Activated T-cell treated with anti-CD3 and anti-CD28 coated beads, Interleukin-2, amount 50 U/mL, for 24 hours (primary cell): ENCODE results near the gene DPPA4.

Source experiments
- DNase-seq: peaks from one replicate; pipeline ENCODE4 v3.0.0-alpha.2; 2020
- H3K27ac Mint-ChIP-seq: 2 replicates; pipeline ENCODE4 v1.8.0; 2020; ENCODE audit warnings: mild to moderate bottlenecking, mixed read lengths
- H3K27me3 Mint-ChIP-seq: 2 replicates; pipeline ENCODE4 v1.8.0; 2020; ENCODE audit warnings: mixed read lengths
- H3K36me3 Mint-ChIP-seq: 2 replicates; pipeline ENCODE4 v1.8.0; 2020; ENCODE audit warnings: low read depth, mixed read lengths
- H3K4me1 Mint-ChIP-seq: 2 replicates; pipeline ENCODE4 v1.8.0; 2020; ENCODE audit warnings: low read depth, mixed read lengths
- H3K4me3 Mint-ChIP-seq: 2 replicates; pipeline ENCODE4 v1.8.0; 2020; ENCODE audit warnings: mild to moderate bottlenecking, moderate library complexity, mixed read lengths
- H3K9me3 Mint-ChIP-seq: 2 replicates; pipeline ENCODE4 v1.8.0; 2020; ENCODE audit warnings: mixed read lengths

Gene DPPA4

DNA sequence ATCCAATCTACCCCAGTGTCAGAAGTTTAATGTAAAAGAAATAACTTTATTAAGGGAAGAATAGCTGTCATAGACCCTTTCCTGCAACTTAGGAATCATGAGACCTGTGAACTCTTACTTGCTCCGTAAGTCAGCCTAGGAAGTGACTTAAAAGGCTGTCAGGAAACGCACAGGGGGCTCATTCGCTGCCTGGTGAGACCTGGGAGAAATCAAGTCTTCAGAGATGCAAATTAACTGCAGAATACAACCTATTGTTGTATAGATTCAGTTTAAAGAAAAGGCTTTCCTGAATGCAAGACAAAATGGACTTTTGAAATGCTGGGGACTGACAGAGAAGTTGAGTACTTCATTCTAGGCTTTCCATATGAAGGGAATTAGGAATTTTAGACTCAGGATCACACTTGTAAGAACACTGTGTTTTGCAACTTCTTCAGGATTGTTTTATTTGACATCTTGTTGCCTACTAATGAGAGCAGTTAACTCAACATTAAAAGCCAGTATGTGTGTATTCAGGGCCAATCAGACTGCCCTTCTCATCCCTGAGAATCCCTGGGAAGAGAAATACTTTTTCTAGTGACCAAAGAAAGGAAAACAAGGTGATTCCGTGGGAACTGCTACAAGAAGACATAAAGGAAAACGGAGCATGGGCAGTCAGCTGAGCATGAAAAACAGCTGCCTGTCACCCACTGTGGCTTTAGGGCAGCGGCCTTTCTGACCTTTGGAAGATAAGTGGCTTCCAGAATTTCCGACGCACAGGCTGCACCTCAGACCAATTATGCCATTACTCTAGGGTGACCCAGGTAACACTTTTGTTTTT, 18.5 kb upstream of the DPPA4 start:
- no peak overlapping the region for H3K4me3 Mint-ChIP-seq
- H3K27me3 Mint-ChIP-seq = peaks cover 10% of the 10 kb centered on the region
- no peak for DNase-seq
- H3K4me1 Mint-ChIP-seq = no peaks in the 10 kb centered on the region
- H3K36me3 Mint-ChIP-seq = no peaks in the 10 kb centered on the region
- H3K9me3 Mint-ChIP-seq = no peaks in the 10 kb centered on the region
- H3K27ac Mint-ChIP-seq = no peak overlapping the region

GRCh38 chr3:109353057-109353456, 15.7 kb upstream of the DPPA4 start:
- no peaks in the 10 kb centered on the region for H3K4me1 Mint-ChIP-seq
- no peaks in the 10 kb centered on the region for H3K36me3 Mint-ChIP-seq
- H3K27ac Mint-ChIP-seq = no peak overlapping the region
- H3K27me3 Mint-ChIP-seq = peaks cover 10% of the 10 kb centered on the region
- DNase-seq = no peak
- no peak overlapping the region for H3K4me3 Mint-ChIP-seq
- H3K9me3 Mint-ChIP-seq = no peaks in the 10 kb centered on the region

- H3K9me3 Mint-ChIP-seq = no peaks in the 10 kb centered on the region
- H3K4me3 Mint-ChIP-seq = no peak overlapping the region
- no peak overlapping the region for H3K27ac Mint-ChIP-seq
- no peak for DNase-seq
- no peaks in the 10 kb centered on the region for H3K36me3 Mint-ChIP-seq
- H3K4me1 Mint-ChIP-seq = no peaks in the 10 kb centered on the region
- H3K27me3 Mint-ChIP-seq = peaks cover 10% of the 10 kb centered on the region
Observed at GRCh38 chr3:109351231-109351630, 13.9 kb upstream of the DPPA4 start.

GRCh38 chr3:109346770-109347295, 9.5 kb upstream of the DPPA4 start:
- Mint-ChIP-seq H3K9me3 (no peaks in the 10 kb centered on the region), H3K4me1 (no peaks in the 10 kb centered on the region), H3K36me3 (no peaks in the 10 kb centered on the region), H3K27ac (no peak overlapping the region), H3K4me3 (no peak overlapping the region), H3K27me3 (no peaks in the 10 kb centered on the region)
- DNase-seq = no peak

GRCh38 chr3:109346099-109346498, 8.8 kb upstream of the DPPA4 start:
- no peak overlapping the region for H3K27ac Mint-ChIP-seq
- H3K36me3 Mint-ChIP-seq = no peaks in the 10 kb centered on the region
- no peak for DNase-seq
- no peak overlapping the region for H3K4me3 Mint-ChIP-seq
- H3K27me3 Mint-ChIP-seq = no peaks in the 10 kb centered on the region
- no peaks in the 10 kb centered on the region for H3K9me3 Mint-ChIP-seq
- H3K4me1 Mint-ChIP-seq = no peaks in the 10 kb centered on the region

- peaks cover 13% of the 10 kb centered on the region for H3K4me1 Mint-ChIP-seq
- no peak for DNase-seq
- H3K27me3 Mint-ChIP-seq = peaks cover 36% of the 10 kb centered on the region
- no peak overlapping the region for H3K27ac Mint-ChIP-seq
- no peaks in the 10 kb centered on the region for H3K36me3 Mint-ChIP-seq
- H3K9me3 Mint-ChIP-seq = no peaks in the 10 kb centered on the region
- H3K4me3 Mint-ChIP-seq = no peak overlapping the region
Observed at GRCh38 chr3:109339714-109340648, 2.6 kb upstream of the DPPA4 start.

GRCh38 chr3:109339197-109339596, 1.9 kb upstream of the DPPA4 start:
- Mint-ChIP-seq H3K4me3 (no peak overlapping the region), H3K9me3 (no peaks in the 10 kb centered on the region), H3K27ac (no peak overlapping the region), H3K36me3 (no peaks in the 10 kb centered on the region), H3K4me1 (peaks cover 13% of the 10 kb centered on the region), H3K27me3 (peaks cover 41% of the 10 kb centered on the region)
- no peak for DNase-seq

DNA sequence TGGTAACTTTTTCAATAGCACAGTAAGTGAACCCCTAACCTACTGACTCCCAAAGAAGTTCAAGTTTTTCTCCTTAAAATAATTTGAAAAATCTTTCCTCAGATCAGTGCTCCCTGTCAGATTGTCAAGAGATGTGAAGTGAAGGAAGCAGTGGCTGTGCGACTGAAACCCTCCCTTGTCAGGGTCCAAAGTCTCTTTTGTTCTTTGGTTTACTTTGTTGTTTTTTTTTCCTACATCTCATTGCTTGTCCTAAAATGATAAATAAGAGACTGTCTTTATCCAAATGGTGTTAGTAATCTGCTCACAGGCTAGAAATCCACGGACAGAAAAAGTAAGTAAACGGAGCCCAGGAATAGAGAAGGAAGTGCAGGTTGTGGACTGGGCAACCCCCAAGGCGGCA, 976 bp upstream of the DPPA4 start:
- peaks cover 41% of the 10 kb centered on the region for H3K27me3 Mint-ChIP-seq
- no peaks in the 10 kb centered on the region for H3K36me3 Mint-ChIP-seq
- no peak overlapping the region for H3K4me3 Mint-ChIP-seq
- no peak overlapping the region for H3K27ac Mint-ChIP-seq
- peaks cover 13% of the 10 kb centered on the region for H3K4me1 Mint-ChIP-seq
- DNase-seq = no peak
- no peaks in the 10 kb centered on the region for H3K9me3 Mint-ChIP-seq

DNA sequence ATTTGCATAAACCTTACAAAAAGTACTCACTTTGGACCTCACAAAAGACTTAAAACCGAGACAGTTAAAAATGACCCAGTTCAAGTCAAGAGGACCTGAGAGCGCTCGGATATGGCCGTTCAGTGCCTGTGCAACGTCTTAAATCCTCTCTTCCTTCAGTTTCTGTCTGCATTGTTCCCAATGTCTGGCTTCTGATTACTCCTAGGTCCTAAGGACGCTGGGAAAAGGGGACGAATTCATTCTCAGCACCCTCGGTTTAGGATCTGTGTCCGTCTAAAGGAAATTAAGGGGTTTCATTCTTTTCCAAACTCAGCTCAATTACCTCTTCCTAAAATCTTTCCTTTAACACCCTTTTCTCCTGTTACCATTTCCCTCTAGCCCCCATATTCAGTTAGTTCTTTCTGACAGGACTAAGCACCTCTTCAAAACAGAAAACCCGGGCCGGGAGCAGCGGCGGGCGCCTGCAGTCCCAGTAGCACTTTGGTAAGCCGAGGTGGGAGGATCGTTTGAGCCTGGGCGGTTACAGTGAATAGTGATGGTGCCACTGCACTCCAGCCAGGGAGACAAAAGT, 970 bp downstream of the DPPA4 start:
- H3K9me3 Mint-ChIP-seq = no peaks in the 10 kb centered on the region
- H3K4me3 Mint-ChIP-seq = peak overlapping the region; percentile 74
- H3K27ac Mint-ChIP-seq = no peak overlapping the region
- H3K27me3 Mint-ChIP-seq = peaks cover 45% of the 10 kb centered on the region
- H3K4me1 Mint-ChIP-seq = peaks cover 13% of the 10 kb centered on the region
- DNase-seq = peak; percentile 34
- no peaks in the 10 kb centered on the region for H3K36me3 Mint-ChIP-seq

DNA sequence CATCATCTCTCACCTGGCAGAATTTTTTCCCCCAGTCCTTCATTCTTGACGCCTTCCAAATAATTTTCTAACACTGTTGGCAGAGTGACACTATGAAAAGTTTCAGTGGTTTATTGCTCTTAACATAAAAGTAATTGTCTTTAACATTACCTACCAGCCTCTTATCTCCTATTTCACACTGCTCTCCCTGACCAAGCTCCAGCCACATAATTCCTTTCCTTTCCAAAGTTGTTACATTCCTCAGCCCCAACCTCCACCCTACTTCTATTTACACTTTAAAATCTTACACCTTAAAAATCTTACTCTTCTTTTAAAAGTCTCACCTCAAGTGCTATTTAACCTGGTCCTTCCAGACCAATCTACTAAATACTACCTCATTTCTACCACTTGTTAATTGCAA, 2.8 kb downstream of the DPPA4 start:
- no peak overlapping the region for H3K4me3 Mint-ChIP-seq
- no peaks in the 10 kb centered on the region for H3K9me3 Mint-ChIP-seq
- H3K27me3 Mint-ChIP-seq = peaks cover 45% of the 10 kb centered on the region
- H3K4me1 Mint-ChIP-seq = peaks cover 13% of the 10 kb centered on the region
- DNase-seq = no peak
- H3K36me3 Mint-ChIP-seq = no peaks in the 10 kb centered on the region
- no peak overlapping the region for H3K27ac Mint-ChIP-seq

DNA sequence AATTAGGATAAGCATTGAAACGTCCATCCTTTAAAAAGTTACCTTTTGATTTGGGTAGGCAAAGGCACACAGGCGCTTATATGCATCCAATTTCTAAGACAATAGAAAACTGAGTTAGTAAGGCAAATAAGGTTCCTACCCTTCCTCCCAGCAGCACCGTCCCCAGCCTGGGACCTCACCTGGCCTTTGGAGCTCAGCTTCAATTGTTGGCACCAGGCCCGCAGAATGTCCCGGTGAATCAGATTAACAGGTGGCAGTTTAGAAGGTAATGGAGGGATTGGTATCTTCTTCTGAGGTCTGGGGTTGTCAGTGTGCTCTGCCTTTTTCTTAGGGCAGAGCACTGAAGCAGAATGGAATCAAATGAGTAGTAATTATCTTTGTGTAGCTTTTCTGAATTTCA, 5.7 kb downstream of the DPPA4 start:
- Mint-ChIP-seq H3K36me3 (no peaks in the 10 kb centered on the region), H3K9me3 (no peaks in the 10 kb centered on the region), H3K27ac (no peak overlapping the region)

DNA sequence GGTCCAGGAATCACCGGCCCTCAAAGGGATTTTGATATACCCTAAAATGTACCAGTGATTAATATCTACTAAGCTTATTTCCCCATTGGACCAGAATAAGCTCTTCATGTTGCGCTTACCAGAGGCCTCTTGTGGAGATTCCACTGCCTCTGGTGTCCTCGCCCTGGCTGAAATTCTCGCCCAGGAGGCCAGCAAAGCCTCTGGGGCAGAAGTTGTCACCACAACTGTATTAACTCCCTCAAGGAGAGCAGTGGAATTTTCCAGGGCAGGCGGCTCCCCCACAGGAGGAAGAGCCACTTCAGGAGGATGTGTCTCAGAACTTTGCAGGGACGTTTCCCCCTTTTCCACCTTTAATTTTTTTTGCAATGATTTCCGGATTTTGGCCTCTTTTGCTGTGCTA, 6.9 kb downstream of the DPPA4 start:
- Mint-ChIP-seq H3K9me3 (no peaks in the 10 kb centered on the region), H3K4me1 (no peaks in the 10 kb centered on the region), H3K27ac (no peak overlapping the region), H3K27me3 (peaks cover 17% of the 10 kb centered on the region), H3K4me3 (no peak overlapping the region), H3K36me3 (no peaks in the 10 kb centered on the region)
- no peak for DNase-seq

More for the DNA sequence above, 5.7 kb downstream of the DPPA4 start:
- H3K4me3 Mint-ChIP-seq = no peak overlapping the region
- no peak for DNase-seq
- peaks cover 6% of the 10 kb centered on the region for H3K4me1 Mint-ChIP-seq
- peaks cover 24% of the 10 kb centered on the region for H3K27me3 Mint-ChIP-seq

DNA sequence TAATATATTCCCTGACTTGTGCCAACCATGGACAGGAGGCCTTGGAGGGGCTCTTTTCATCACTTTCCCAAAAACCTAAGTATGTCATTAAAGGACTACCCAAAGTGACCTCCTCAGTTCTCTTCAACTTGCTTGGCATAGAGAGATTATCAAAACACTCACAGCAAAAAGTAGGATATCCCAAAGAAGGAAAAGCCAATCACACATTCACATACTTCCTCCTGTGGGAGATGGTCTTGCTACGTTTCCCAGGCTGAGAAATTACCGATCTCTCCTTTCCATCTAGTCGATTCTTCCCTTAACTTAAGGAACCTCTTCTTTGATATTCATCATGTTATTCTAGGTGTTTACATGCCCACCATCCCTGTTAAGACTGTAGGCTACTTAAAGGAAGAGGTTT, 9.1 kb downstream of the DPPA4 start:
- H3K27me3 Mint-ChIP-seq = peaks cover 10% of the 10 kb centered on the region
- no peaks in the 10 kb centered on the region for H3K9me3 Mint-ChIP-seq
- no peak overlapping the region for H3K4me3 Mint-ChIP-seq
- no peak for DNase-seq
- H3K27ac Mint-ChIP-seq = no peak overlapping the region
- H3K36me3 Mint-ChIP-seq = no peaks in the 10 kb centered on the region
- H3K4me1 Mint-ChIP-seq = no peaks in the 10 kb centered on the region

DNA sequence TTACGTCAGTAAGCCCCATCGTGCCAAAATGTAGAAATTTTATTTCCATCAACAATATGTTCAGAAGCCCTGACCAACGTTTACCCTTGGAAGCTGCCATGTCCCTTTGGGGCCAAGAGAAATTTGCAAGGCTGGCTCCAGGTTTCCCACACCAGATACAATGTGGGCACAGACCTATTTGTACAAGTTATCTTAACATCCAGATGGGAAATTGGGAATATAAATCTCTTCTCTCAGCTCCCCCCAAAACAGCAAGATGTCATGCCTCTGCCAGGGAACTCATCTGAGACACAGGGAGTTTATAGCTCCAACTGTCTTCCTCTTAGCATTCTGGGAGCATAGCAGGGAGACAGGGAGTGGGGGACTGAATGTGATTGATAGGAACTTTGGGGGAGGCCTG, 11.7 kb downstream of the DPPA4 start:
- no peaks in the 10 kb centered on the region for H3K36me3 Mint-ChIP-seq
- no peak overlapping the region for H3K4me3 Mint-ChIP-seq
- H3K9me3 Mint-ChIP-seq = no peaks in the 10 kb centered on the region
- no peaks in the 10 kb centered on the region for H3K4me1 Mint-ChIP-seq
- no peak for DNase-seq
- no peak overlapping the region for H3K27ac Mint-ChIP-seq
- H3K27me3 Mint-ChIP-seq = peaks cover 7% of the 10 kb centered on the region
